ENCODE results near the gene CLNK. TPM values are rescaled to one million over a fixed set of nuclear protein-coding genes. Genes with fewer than 3 reads are reported as not detected.

Gene CLNK
- total RNA-seq, 1 experiment from 2014 or later = not detected

GRCh38 chr4:10613926-10614478 is 70.6 kb downstream of the CLNK start:
- DNase-seq (ENCODE audit: low read depth) = no peak

- no peak for DNase-seq (ENCODE audit: low read depth)
Observed at GRCh38 chr4:10612476-10612875, 72.1 kb downstream of the CLNK start.

DNA sequence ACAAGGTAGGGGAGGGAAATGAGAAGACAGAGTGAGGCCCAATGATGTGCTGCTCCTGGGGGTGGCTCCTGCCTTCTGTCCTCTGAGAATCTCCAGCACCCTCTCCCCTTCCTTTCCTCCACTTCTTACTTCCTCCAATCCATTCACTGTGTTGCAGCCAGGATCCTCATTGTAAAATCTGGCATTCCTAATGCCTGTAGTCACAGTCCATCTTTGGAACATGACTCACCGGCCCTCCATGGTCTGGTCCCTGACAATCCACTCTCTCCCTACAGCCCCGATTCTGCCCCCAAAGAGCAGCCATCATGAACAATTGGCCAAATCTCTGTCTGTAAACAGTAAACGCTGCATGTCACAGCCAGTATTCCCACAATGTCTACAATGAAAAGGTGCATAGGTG is 72.9 kb downstream of the CLNK start:
- DNase-seq (ENCODE audit: low read depth) = peak; percentile 96

- no peak for DNase-seq (ENCODE audit: low read depth)
Observed at GRCh38 chr4:10608501-10609219, 75.9 kb downstream of the CLNK start.

GRCh38 chr4:10607206-10607605 is 77.4 kb downstream of the CLNK start:
- DNase-seq (ENCODE audit: low read depth) = no peak

- DNase-seq (ENCODE audit: low read depth) = no peak
Observed at GRCh38 chr4:10606483-10607155, 77.9 kb downstream of the CLNK start.

GRCh38 chr4:10605746-10606482 is 78.7 kb downstream of the CLNK start:
- peak; percentile 93 for DNase-seq (ENCODE audit: low read depth)

DNA sequence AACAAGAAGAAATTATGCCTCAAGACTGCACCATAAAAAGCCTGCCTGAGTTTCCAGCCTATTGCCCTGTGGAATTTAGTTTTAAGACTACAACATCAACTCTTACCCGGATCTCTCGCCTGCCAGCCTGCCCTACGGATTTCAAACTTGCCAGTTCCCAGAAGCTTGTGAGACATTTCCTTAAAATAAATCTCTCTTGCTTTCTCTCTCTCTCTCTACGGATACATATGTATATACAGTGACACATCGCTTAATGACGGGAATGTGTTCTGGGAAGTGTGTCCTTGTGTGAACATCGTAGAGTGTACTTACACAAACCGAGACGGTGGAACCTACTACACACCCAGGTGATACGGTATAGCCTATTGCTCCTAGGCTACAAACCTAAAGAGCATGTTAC is 79.5 kb downstream of the CLNK start:
- DNase-seq (ENCODE audit: low read depth) = no peak

DNA sequence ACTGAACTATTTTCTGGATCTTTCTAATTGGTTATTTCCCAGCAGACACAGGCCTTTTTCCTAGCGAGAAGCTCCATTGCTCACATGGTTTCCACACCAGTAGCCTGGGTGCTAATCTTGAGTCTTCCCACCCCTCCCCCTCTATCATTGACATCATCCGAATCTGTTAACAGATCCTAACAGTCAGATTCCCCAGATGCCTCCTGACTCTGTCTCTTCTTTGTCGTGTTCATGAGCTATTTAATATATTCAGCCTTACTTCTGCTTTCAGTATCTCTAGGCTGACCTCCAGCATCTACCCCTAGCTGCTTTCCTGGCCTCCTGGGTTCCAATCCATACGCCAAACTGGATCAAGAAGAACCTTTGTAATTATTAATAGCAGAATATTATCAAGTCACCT is 85.0 kb downstream of the CLNK start:
- DNase-seq (ENCODE audit: low read depth) = no peak

DNA sequence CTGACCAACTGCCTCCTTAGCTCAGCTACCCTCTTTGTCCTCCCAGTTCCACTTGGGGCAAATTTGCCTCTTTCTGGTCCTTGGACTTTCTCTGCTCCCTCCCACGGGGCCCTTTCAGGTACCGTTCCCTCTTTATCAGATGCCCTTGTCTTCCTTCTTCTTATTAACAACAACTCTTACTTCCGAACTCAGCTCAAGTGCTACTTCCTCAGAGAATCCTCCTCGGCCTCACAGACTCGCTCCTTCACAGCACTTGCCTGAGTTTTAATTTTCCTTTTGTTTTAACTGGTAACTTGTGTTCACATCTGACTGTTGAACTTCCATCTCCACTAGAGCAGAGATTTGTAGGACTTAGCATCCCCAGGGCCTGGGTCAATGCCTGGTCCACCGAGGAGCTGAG is 85.7 kb downstream of the CLNK start:
- DNase-seq (ENCODE audit: low read depth) = no peak

DNA sequence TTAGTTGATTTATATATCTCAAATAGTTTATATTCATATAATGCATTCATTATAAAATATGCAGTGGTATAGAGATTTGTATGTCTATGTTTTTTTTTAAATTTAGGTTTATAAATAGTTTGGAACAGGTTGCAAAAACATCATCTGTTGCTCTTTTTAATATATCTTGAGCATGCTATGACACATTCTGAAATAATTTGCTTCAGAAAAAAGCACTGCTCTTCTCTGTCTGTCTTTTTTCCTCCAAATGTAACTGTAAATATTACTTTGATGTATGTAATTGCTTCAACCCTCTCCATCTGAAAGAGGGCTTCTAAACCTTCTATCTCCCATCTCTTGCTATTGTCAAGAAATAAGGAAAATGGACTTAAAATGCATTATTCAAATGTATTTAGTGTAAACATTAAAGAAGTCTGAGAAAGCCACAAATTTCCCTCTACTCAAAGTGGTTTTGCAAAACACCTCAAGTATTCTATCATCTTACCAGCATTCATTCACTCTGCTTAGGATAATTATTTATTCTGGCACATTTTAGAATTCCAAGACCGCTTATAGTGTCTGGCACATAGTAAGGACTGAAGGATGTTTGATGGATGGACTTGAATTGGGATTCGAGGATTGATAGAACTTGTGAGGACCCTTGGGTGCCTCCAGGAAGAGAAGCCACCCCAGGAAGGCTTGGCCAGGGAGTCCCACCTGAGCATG is 87.8 kb downstream of the CLNK start:
- no peak for DNase-seq (ENCODE audit: low read depth)

DNA sequence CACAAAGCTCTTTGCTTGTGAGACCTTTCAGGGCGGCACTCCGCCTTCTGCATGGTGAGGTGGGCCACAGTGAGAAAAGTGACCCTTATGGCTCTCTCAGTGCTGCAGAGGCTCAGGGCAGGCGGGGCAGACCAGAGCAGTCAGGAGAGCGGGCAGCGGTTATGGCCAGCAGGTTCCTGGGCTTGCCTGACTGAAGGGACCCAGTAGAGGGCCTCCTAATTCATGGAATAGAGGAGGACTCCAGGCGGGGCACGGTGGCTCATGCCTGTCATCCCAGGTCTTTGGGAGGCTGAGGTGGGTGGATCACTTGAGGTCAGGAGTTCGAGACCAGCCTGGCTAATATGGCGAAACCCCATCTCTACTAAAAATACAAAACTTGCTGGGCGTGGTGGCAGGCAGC is 91.4 kb downstream of the CLNK start:
- no peak for DNase-seq (ENCODE audit: low read depth)

- peak; percentile 84 for DNase-seq (ENCODE audit: low read depth)
Observed at GRCh38 chr4:10590896-10591295, 93.7 kb downstream of the CLNK start.

GRCh38 chr4:10589799-10590198 is 94.8 kb downstream of the CLNK start:
- DNase-seq (ENCODE audit: low read depth) = no peak

- DNase-seq (ENCODE audit: low read depth) = no peak
Observed at GRCh38 chr4:10589321-10589720, 95.2 kb downstream of the CLNK start.

GRCh38 chr4:10587697-10588096 is 96.9 kb downstream of the CLNK start:
- no peak for DNase-seq (ENCODE audit: low read depth)

DNA sequence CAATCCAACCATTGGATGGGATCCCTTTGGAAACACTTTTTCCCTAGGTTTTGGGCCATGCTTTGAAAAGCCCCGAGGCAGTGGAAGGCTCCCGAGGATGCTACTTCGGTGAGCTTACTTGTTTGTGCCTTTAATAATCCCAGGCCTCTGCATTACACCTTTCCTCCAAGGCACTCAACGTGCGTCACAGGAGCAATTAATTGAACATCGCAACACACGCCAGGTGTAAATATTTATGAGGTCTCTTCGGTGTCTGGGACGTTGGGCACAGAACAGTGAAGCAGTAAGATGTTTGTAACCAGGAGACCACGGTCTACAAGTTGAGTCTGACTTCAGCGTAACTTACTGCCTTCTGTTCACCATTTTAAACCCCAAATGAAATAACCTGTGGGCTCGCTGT is 97.3 kb downstream of the CLNK start:
- no peak for DNase-seq (ENCODE audit: low read depth)

GRCh38 chr4:10584042-10584441 is 100.5 kb downstream of the CLNK start:
- peak; percentile 70 for DNase-seq (ENCODE audit: low read depth)

- no peak for DNase-seq (ENCODE audit: low read depth)
Observed at GRCh38 chr4:10582951-10583350, 101.6 kb downstream of the CLNK start.

GRCh38 chr4:10582059-10582686 is 102.4 kb downstream of the CLNK start:
- DNase-seq (ENCODE audit: low read depth) = peak; percentile 57

- DNase-seq (ENCODE audit: low read depth) = no peak
Observed at GRCh38 chr4:10581022-10581421, 103.5 kb downstream of the CLNK start.

Data from HT1080 (cell line).